WI38 (cell line): ENCODE data around the gene ONECUT1.
A peak's percentile ranks its signal among the peaks of the same experiment; 100 is the strongest.

Experiments used
- H3K4me3 ChIP-seq: 2 replicates; pipeline ENCODE4 v1.5.1; 2011; ENCODE audit warnings: low read depth, mild to moderate bottlenecking, control low read depth, low read length
- CTCF ChIP-seq: IDR thresholded peaks from 2 replicates; pipeline ENCODE4 v1.5.1; 2012; ENCODE audit warnings: low read depth, mild to moderate bottlenecking, control low read depth, low read length

ONECUT1 gene

DNA sequence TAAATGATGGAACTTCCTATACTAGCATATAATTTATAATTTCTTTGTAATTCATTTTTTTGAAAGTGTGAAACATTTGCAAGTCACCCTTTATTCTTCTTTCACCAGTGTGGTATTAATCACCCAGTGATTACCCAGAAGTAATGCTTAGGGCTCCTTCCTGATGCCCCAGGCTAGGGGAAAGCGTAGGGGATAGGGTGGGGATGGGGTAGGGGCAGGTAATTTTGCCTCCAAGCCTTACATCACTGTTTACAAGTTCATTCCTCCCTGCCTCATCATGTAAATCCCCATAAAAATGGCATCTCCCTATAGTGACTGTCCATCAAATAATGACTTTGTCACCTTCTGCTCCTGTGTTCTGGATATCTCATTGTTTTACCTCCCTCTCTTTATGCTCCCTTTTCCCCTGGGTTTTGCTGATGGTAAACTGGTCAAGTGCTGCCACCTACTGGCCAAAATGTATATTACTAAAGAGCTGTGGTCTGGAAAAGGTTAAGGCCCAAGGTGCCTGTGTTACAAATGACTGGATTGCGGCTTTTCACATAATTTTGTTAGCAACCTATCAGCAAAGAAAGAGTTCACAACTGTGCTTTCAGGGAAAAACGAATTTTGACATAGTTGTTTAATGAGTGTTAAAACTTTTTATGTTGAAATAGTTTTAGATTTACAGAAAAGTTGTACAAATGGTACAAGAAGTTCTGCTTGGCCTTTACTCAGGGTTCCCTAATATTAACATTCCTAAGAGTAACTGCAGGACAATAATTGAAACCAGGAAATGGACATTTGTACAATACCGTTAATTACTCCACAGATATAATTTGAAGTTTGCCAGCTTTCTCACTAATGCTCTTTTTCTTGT, 54.7 kb downstream of the ONECUT1 start:
- H3K4me3 ChIP-seq: no peak overlapping the region
- TF ChIP-seq CTCF: 0 out of 2 replicates have a peak, but pooled peaks have one; percentile 28

DNA sequence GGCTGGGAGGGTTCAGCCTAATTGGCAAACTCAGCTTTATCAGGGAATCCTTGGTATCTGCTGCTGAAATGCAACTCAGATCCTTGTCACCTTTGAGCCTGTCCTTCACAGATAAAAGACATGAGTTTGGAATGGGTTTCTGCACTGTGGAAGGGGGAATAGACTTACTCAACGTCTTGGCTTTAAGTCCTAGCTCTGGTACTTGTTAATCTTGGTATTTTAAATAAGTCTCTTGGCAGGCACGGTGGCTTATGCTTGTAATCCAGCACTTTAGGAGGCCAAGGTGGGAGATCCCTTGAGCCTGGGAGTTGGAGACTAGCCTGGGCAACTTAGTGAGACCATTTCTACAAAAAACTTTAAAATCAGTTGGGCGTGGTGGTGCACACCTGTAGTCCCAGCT, 55.8 kb downstream of the ONECUT1 start:
- no peak overlapping the region for H3K4me3 ChIP-seq
- no peak for TF ChIP-seq CTCF

DNA sequence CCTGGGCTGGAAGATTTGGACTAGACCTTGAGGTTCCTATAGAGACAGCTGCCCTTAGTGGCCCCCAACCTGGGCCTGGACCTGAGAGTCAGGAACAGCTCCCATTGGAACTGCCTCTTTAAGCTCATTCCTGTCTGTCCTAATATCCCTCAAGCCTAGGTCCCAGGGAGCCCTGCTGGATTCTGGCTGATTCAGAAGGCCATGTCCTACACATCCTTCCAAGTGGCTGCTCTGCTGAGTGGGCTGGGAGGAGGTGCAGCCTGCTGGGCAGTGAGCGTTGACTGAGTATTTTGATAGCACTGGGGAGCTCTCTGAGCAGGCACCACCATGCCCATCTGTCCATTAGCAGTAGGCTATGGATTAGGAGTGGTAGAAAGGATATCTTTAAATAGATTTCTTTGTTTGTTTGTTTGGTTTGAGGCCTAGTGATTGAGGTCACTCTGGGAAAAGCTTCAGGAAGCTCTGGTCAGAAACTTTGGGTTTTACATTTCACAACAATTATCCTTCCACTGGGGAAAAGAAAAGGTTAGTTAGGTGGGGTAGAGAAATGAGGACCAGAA, 56.4 kb downstream of the ONECUT1 start:
- H3K4me3 ChIP-seq: no peak overlapping the region
- TF ChIP-seq CTCF: no peak

DNA sequence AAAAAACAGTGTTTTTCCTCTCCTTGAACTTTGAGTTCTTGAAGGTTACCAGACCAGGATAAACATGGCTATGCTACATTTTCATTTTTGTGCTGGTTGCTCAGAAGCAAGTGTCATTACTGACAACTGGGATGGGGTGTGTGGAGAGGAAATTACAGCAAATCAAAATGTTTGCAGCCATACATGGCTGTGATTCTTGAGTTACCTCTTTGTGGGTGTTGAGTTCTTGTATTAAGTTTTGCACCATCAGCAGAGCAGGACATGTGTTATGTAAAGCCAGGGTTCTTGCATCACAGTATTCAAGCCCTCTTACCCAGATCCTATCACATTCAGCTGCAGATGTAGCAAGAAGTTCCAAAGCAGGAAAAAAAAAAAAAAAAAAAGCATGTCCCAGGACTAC, 57.0 kb downstream of the ONECUT1 start:
- H3K4me3 ChIP-seq: no peak overlapping the region
- TF ChIP-seq CTCF: no peak

GRCh38 chr15:52732551-52732950, 57.6 kb downstream of the ONECUT1 start:
- TF ChIP-seq CTCF: no peak

GRCh38 chr15:52731732-52732470, 58.2 kb downstream of the ONECUT1 start:
- TF ChIP-seq CTCF: no peak
- H3K4me3 ChIP-seq: no peak overlapping the region

More at GRCh38 chr15:52732551-52732950, 57.6 kb downstream of the ONECUT1 start:
- no peak overlapping the region for H3K4me3 ChIP-seq
